Measurements from ENCODE around the gene TMEM62. TPM values are rescaled to one million over a fixed set of nuclear protein-coding genes. Genes with fewer than 3 reads are reported as not detected.

The TMEM62 gene
- polyA plus RNA-seq = 8.7 and 14.3 TPM in 2 replicates
- polyA minus RNA-seq = 10.5 and 12.5 TPM in 2 replicates

GRCh38 chr15:43133430-43134156 lies at the start of gene TMEM62:
Gene TMEM62, plus strand, starts transcription at chr15:43133586. Its CDS starts 217 bp downstream, at chr15:43133803.
- H3K4me3 ChIP-seq (ENCODE audit: low read length) = peak within 1 kb of the TSS; percentile 70
- H3K4me2 ChIP-seq (ENCODE audit: low read length) = peak within 1 kb of the TSS; percentile 59
- no peaks in the 10 kb centered on the region for H3K36me3 ChIP-seq (ENCODE audit: insufficient read depth, low read length)
- H3F3A ChIP-seq (ENCODE audit: insufficient read depth, low read length, poor library complexity, severe bottlenecking) = no peaks in the 10 kb centered on the region
- H3K79me2 ChIP-seq (replicated peaks; ENCODE audit: insufficient read depth, low read length) = no peaks in the 10 kb centered on the region
- no peak within 1 kb of the TSS for H3K27ac ChIP-seq (ENCODE audit: low read length)
- no peaks in the 10 kb centered on the region for H3K9me2 ChIP-seq (ENCODE audit: insufficient read depth, low read length)
- peaks cover 16% of the 10 kb centered on the region for H3K27me3 ChIP-seq (ENCODE audit: insufficient read depth, low read depth, low read length)
- peak within 1 kb of the TSS; percentile 38 for H2AFZ ChIP-seq (ENCODE audit: low read depth, low read length)
- H3K9me3 ChIP-seq (ENCODE audit: low read length) = no peaks in the 10 kb centered on the region
- no peaks in the 10 kb centered on the region for H4K20me1 ChIP-seq (ENCODE audit: insufficient read depth)
- TF ChIP-seq, protein P1, sequence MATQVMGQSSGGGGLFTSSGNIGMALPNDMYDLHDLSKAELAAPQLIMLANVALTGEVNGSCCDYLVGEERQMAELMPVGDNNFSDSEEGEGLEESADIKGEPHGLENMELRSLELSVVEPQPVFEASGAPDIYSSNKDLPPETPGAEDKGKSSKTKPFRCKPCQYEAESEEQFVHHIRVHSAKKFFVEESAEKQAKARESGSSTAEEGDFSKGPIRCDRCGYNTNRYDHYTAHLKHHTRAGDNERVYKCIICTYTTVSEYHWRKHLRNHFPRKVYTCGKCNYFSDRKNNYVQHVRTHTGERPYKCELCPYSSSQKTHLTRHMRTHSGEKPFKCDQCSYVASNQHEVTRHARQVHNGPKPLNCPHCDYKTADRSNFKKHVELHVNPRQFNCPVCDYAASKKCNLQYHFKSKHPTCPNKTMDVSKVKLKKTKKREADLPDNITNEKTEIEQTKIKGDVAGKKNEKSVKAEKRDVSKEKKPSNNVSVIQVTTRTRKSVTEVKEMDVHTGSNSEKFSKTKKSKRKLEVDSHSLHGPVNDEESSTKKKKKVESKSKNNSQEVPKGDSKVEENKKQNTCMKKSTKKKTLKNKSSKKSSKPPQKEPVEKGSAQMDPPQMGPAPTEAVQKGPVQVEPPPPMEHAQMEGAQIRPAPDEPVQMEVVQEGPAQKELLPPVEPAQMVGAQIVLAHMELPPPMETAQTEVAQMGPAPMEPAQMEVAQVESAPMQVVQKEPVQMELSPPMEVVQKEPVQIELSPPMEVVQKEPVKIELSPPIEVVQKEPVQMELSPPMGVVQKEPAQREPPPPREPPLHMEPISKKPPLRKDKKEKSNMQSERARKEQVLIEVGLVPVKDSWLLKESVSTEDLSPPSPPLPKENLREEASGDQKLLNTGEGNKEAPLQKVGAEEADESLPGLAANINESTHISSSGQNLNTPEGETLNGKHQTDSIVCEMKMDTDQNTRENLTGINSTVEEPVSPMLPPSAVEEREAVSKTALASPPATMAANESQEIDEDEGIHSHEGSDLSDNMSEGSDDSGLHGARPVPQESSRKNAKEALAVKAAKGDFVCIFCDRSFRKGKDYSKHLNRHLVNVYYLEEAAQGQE (IDR thresholded peaks at IDR 0.05; ENCODE audit: borderline replicate concordance) = no peak
- TF ChIP-seq MXI1 (conservative IDR thresholded peaks at IDR 0.05; ENCODE audit: poor library complexity, severe bottlenecking) (peak; percentile 52), RAD21 (conservative IDR thresholded peaks at IDR 0.05) (peak; percentile 18), SMC3 (conservative IDR thresholded peaks at IDR 0.05; ENCODE audit: poor library complexity) (no peak), POLR2AphosphoS5 (IDR thresholded peaks at IDR 0.05) (peak; percentile 2), EZH2 (IDR thresholded peaks at IDR 0.05; ENCODE audit: borderline replicate concordance, insufficient read depth, low read length, poor library complexity, severe bottlenecking) (no peak)
- TF ChIP-seq, protein P2, sequence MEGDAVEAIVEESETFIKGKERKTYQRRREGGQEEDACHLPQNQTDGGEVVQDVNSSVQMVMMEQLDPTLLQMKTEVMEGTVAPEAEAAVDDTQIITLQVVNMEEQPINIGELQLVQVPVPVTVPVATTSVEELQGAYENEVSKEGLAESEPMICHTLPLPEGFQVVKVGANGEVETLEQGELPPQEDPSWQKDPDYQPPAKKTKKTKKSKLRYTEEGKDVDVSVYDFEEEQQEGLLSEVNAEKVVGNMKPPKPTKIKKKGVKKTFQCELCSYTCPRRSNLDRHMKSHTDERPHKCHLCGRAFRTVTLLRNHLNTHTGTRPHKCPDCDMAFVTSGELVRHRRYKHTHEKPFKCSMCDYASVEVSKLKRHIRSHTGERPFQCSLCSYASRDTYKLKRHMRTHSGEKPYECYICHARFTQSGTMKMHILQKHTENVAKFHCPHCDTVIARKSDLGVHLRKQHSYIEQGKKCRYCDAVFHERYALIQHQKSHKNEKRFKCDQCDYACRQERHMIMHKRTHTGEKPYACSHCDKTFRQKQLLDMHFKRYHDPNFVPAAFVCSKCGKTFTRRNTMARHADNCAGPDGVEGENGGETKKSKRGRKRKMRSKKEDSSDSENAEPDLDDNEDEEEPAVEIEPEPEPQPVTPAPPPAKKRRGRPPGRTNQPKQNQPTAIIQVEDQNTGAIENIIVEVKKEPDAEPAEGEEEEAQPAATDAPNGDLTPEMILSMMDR (IDR thresholded peaks at IDR 0.05; ENCODE audit: poor library complexity, severe bottlenecking) = peak; percentile 24
- H3K9ac ChIP-seq (ENCODE audit: low read length) = peak within 1 kb of the TSS; percentile 58

DNA sequence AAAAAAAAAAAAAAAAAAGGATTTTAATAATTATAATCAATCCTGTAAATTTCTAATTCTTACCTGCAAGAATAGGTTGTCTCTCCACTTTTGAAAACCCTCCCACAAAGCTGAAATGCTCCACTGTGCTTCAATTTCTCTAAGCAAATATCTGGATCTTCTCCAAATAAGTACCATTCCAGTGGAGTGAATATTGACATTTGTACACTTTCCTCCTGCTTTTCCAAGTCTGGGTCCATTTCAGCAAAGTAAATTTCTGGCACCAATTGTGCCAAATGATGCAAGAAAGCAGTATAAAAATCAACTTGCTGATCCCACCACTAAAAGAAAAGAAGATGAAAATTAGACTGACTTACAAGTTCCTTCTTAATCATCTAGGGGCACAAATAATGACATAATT lies 47.5 kb upstream of the TMEM62 start:
- H4K20me1 ChIP-seq (ENCODE audit: insufficient read depth) = no peaks in the 10 kb centered on the region
- H3K9ac ChIP-seq (ENCODE audit: low read length) = no peak overlapping the region
- no peak overlapping the region for H3K4me3 ChIP-seq (ENCODE audit: low read length)
- peaks cover 3% of the 10 kb centered on the region for H3K27me3 ChIP-seq (ENCODE audit: insufficient read depth, low read depth, low read length)
- no peaks in the 10 kb centered on the region for H3K9me3 ChIP-seq (ENCODE audit: low read length)
- TF ChIP-seq POLR2AphosphoS5 (IDR thresholded peaks at IDR 0.05) = no peak
- TF ChIP-seq EZH2 (IDR thresholded peaks at IDR 0.05; ENCODE audit: borderline replicate concordance, insufficient read depth, low read length, poor library complexity, severe bottlenecking) = no peak
- TF ChIP-seq EP300 (conservative IDR thresholded peaks at IDR 0.05; ENCODE audit: poor library complexity, severe bottlenecking) = no peak
- TF ChIP-seq SMC3 (conservative IDR thresholded peaks at IDR 0.05; ENCODE audit: poor library complexity) = no peak
- no peak for TF ChIP-seq TAF1 (IDR thresholded peaks at IDR 0.05; ENCODE audit: low read depth)
- no peak for TF ChIP-seq RAD21 (conservative IDR thresholded peaks at IDR 0.05)
- TF ChIP-seq, protein P1 (IDR thresholded peaks at IDR 0.05; ENCODE audit: borderline replicate concordance) = no peak
- TF ChIP-seq, protein P2 (IDR thresholded peaks at IDR 0.05; ENCODE audit: poor library complexity, severe bottlenecking) = no peak
- no peak for TF ChIP-seq MXI1 (conservative IDR thresholded peaks at IDR 0.05; ENCODE audit: poor library complexity, severe bottlenecking)
- no peak overlapping the region for H2AFZ ChIP-seq (ENCODE audit: low read depth, low read length)
- H3K9me2 ChIP-seq (ENCODE audit: insufficient read depth, low read length) = no peaks in the 10 kb centered on the region
- H3K4me2 ChIP-seq (ENCODE audit: low read length) = no peak overlapping the region
- H3K79me2 ChIP-seq (replicated peaks; ENCODE audit: insufficient read depth, low read length) = peaks cover 12% of the 10 kb centered on the region
- peaks cover 10% of the 10 kb centered on the region for H3K36me3 ChIP-seq (ENCODE audit: insufficient read depth, low read length)
- no peaks in the 10 kb centered on the region for H3F3A ChIP-seq (ENCODE audit: insufficient read depth, low read length, poor library complexity, severe bottlenecking)
- H3K27ac ChIP-seq (ENCODE audit: low read length) = no peak overlapping the region
